ENCODE results near the gene CASP10. TPM values are rescaled to one million over a fixed set of nuclear protein-coding genes. Genes with fewer than 3 reads are reported as not detected.
"Not testable (repeated sequence)": the region's sequence is repeated elsewhere in the genome, so short reads cannot be mapped to it uniquely, and the experiment has no call there.

CASP10 gene
- total RNA-seq, 1 donor from 2014 or later = 7.8 TPM

GRCh38 chr2:201139836-201140604, 42.9 kb upstream of the CASP10 start:
- no peak overlapping the region for H3K27ac ChIP-seq
- peaks cover 76 to 91% of the 10 kb centered on the region in 2 donors for H3K36me3 ChIP-seq

GRCh38 chr2:201144101-201145051, 38.6 kb upstream of the CASP10 start:
- no peaks in the 10 kb centered on the region for H3K27me3 ChIP-seq
- H3K9me3 ChIP-seq = no peaks in the 10 kb centered on the region
- no peak for DNase-seq (ENCODE audit: low spot score in 2 of 2)
- no peak for TF ChIP-seq CTCF (IDR thresholded peaks at IDR 0.05)
- no peak overlapping the region for H3K4me3 ChIP-seq
- no peaks in the 10 kb centered on the region for H3K4me1 ChIP-seq
- peaks cover 51 to 78% of the 10 kb centered on the region in 2 donors for H3K36me3 ChIP-seq
- H3K27ac ChIP-seq = no peak overlapping the region
- intact Hi-C loops (cut with DNase I) = no loop called here

More at GRCh38 chr2:201139836-201140604, 42.9 kb upstream of the CASP10 start:
- Histone ChIP-seq H3K4me3 (no peak overlapping the region), H3K27me3 (no peaks in the 10 kb centered on the region), H3K4me1 (no peaks in the 10 kb centered on the region), H3K9me3 (no peaks in the 10 kb centered on the region)
- intact Hi-C loops (cut with DNase I) = no loop called here
- DNase-seq (ENCODE audit: low spot score in 2 of 2) = no peak
- no peak for TF ChIP-seq CTCF (IDR thresholded peaks at IDR 0.05)

GRCh38 chr2:201148434-201148990, 34.4 kb upstream of the CASP10 start:
- DNase-seq (ENCODE audit: low spot score in 2 of 2) = no peak
- Histone ChIP-seq H3K4me3 (no peak overlapping the region), H3K4me1 (peaks cover 4 to 16% of the 10 kb centered on the region in 2 donors), H3K36me3 (peaks cover 46 to 76% of the 10 kb centered on the region in 2 donors), H3K9me3 (no peaks in the 10 kb centered on the region), H3K27me3 (no peaks in the 10 kb centered on the region), H3K27ac (peak overlapping the region; percentile 56 to 71)
- no peak for TF ChIP-seq CTCF (IDR thresholded peaks at IDR 0.05)
- intact Hi-C loops (cut with DNase I) = no loop called here

GRCh38 chr2:201149064-201149820, 33.7 kb upstream of the CASP10 start:
- Histone ChIP-seq H3K4me1 (peaks cover 4 to 16% of the 10 kb centered on the region in 2 donors), H3K4me3 (no peak overlapping the region), H3K27ac (peak overlapping the region in 1 of 2 donors; percentile 71), H3K36me3 (peaks cover 44 to 80% of the 10 kb centered on the region in 2 donors), H3K9me3 (no peaks in the 10 kb centered on the region), H3K27me3 (no peaks in the 10 kb centered on the region)
- no peak for DNase-seq (ENCODE audit: low spot score in 2 of 2)
- TF ChIP-seq CTCF (IDR thresholded peaks at IDR 0.05) = no peak
- intact Hi-C loops (cut with DNase I) = no loop called here

GRCh38 chr2:201149821-201150165, 33.1 kb upstream of the CASP10 start:
- H3K4me1 ChIP-seq = peaks cover 4 to 16% of the 10 kb centered on the region in 2 donors
- not testable (repeated sequence) for DNase-seq (ENCODE audit: low spot score in 2 of 2); H3K27me3 ChIP-seq; H3K9me3 ChIP-seq; H3K4me3 ChIP-seq
- intact Hi-C loops (cut with DNase I) = loop anchor here (5.0 kb wide), 1 partner anchor 32 kb away; the partner anchor contains the start of gene CFLAR
- H3K27ac ChIP-seq = peak overlapping the region in 1 of 2 donors; percentile 71
- peaks cover 49 to 80% of the 10 kb centered on the region in 2 donors for H3K36me3 ChIP-seq

All from ascending aorta (tissue), 2 donors.